Cardiac muscle cell (in vitro differentiated cells and primary cell): ENCODE measurements around the gene SPATA6L. TPM values are rescaled to one million over a fixed set of nuclear protein-coding genes. Genes with fewer than 3 reads are reported as not detected.

Experiments used
- DNase-seq, 2 donors: peaks; one replicate each; pipeline versions ENCODE4 v3.0.0 to v3.0.0-alpha.2; 2010 to 2017; ENCODE audit warnings: low read depth in 1 of 2, low spot score in 1 of 2
- H3K27ac ChIP-seq: fragments of 200-600 bp; sonication (generic); 2 replicates; pipeline ENCODE4 v1.5.1; 2016
- H3K27me3 ChIP-seq: fragments of 200-600 bp; sonication (generic); 2 replicates; pipeline ENCODE4 v1.6.0; 2016; ENCODE audit warnings: control low read depth
- H3K36me3 ChIP-seq: fragments of 200-600 bp; sonication (generic); 2 replicates; pipeline ENCODE4 v1.5.1; 2016; ENCODE audit warnings: control low read depth
- H3K4me1 ChIP-seq: fragments of 200-600 bp; sonication (generic); 2 replicates; pipeline ENCODE4 v1.8.1; 2017; ENCODE audit warnings: low read depth, mild to moderate bottlenecking, mixed run types
- H3K4me3 ChIP-seq: fragments of 200-600 bp; sonication (generic); 2 replicates; pipeline ENCODE4 v1.5.1; 2016; ENCODE audit warnings: mild to moderate bottlenecking
- H3K9me3 ChIP-seq: fragments of 200-600 bp; sonication (generic); 2 replicates; pipeline ENCODE4 v1.5.1; 2017; ENCODE audit warnings: low read depth, mild to moderate bottlenecking, control low read depth
- CTCF ChIP-seq: IDR thresholded peaks from 2 replicates; pipeline ENCODE4 v1.5.1; 2012; ENCODE audit warnings: low read depth, mild to moderate bottlenecking, low read length
- polyA plus RNA-seq: library from polyadenylated mRNA; unstranded; fragments of >200 nt; fragmentation: Nextera tagmentation; extraction: Ambion mirVana; gene quantifications from 2 replicates; pipeline ENCODE4 v1.2.1, GENCODE V29; 2016
- total RNA-seq: library from RNA; depleted of rRNA; stranded (reverse); fragments of >200 nt; gene quantifications from 2 replicates; pipeline ENCODE4 v1.2.3, GENCODE V29; 2016

Gene SPATA6L
- total and polyA plus RNA-seq, 2 experiments from 2014 or later = 0.63 to 1.3 TPM

DNA sequence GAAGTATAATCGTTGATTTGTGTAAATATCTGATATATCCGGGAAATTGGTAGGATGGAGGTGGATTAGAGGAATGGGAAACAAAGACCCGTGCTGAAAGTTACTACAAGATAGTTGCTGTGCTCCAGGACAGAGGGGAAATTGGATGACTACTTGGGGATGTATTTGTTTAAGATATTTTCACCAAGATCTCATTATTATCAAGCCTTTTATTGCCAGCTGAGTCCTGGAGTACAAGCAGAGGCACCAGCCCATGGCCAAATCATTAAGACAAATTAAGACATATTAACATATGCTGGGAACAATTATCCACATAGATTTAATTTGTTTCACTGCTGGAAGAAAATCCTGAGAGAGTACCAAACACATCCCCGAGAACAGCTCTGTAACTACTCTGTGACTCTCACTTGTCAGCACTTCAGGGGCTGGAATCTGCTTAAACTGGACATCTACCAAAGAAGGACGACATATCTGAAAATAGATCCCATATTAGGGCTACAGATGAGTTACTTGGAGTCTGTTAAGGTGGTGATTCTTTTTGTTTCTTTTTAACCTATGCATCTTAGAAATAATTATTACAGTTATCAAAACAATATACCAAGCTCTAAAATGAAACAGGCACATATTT, 107.8 kb downstream of the SPATA6L start:
- H3K27ac ChIP-seq = no peak overlapping the region
- no peaks in the 10 kb centered on the region for H3K36me3 ChIP-seq
- H3K27me3 ChIP-seq = no peaks in the 10 kb centered on the region
- DNase-seq = peak in 1 of 2 donors; percentile 32
- no peak overlapping the region for H3K4me3 ChIP-seq
- no peaks in the 10 kb centered on the region for H3K4me1 ChIP-seq
- no peak for TF ChIP-seq CTCF
- H3K9me3 ChIP-seq = no peaks in the 10 kb centered on the region

DNA sequence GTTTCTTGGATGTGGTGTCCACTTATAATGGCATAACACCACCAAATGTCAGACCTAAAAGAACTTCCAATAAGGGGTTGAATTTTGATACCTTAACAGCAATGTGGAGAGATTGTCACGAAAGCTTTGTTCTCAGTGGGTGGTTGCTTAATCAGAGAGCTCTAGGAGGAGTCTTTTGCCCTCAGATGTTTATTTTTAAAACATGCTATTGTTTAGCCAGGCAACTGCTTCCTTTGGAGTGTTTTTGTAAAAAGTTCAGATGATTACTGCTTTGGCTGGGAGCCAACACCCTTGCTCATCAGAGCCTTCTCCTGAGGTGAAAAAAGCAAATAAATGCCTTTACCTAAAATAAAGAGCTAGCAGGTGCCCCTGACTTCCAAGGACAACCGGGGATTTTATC, 111.0 kb downstream of the SPATA6L start:
- Histone ChIP-seq H3K4me1 (no peaks in the 10 kb centered on the region), H3K4me3 (no peak overlapping the region), H3K36me3 (no peaks in the 10 kb centered on the region), H3K9me3 (no peaks in the 10 kb centered on the region), H3K27ac (no peak overlapping the region), H3K27me3 (no peaks in the 10 kb centered on the region)
- peak in 1 of 2 donors; percentile 34 for DNase-seq
- no peak for TF ChIP-seq CTCF

GRCh38 chr9:4553951-4554381, 112.3 kb downstream of the SPATA6L start:
- Histone ChIP-seq H3K4me1 (no peaks in the 10 kb centered on the region), H3K27ac (no peak overlapping the region)
- no peak for TF ChIP-seq CTCF

GRCh38 chr9:4550777-4551484, 115.3 kb downstream of the SPATA6L start:
- H3K36me3 ChIP-seq = no peaks in the 10 kb centered on the region
- H3K4me3 ChIP-seq = no peak overlapping the region
- H3K27me3 ChIP-seq = no peaks in the 10 kb centered on the region
- H3K9me3 ChIP-seq = no peaks in the 10 kb centered on the region
- DNase-seq = peak in 1 of 2 donors; percentile 39
- no peaks in the 10 kb centered on the region for H3K4me1 ChIP-seq
- no peak for TF ChIP-seq CTCF
- H3K27ac ChIP-seq = no peak overlapping the region

More at GRCh38 chr9:4553951-4554381, 112.3 kb downstream of the SPATA6L start:
- no peaks in the 10 kb centered on the region for H3K36me3 ChIP-seq
- no peaks in the 10 kb centered on the region for H3K9me3 ChIP-seq
- DNase-seq = peak in 1 of 2 donors; percentile 13
- no peaks in the 10 kb centered on the region for H3K27me3 ChIP-seq
- no peak overlapping the region for H3K4me3 ChIP-seq

DNA sequence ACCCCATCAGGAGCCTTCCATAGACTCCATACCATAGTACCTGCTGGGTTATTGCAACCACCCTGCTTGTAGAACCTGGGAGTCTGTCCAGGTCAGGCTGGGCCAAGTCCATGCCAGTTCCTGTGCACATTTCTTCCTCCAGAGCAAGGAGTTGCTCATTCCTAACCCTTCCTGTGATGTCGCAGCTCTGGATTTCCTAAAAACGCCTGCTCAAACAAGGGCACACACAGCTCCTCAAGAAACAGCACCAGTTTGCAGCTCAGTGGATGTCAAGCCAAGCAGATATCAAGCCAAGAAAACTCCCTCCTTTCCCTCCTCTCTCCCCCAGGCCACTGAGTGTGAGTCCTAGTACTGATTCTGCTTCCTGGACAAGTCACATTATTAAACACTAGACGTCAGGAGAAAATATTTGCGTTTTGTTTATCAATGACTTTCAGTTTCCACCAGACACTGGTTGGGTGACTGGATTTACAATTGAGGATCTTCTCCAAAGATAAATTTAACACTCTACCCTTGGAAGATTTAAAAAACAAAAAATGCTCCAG, 116.5 kb downstream of the SPATA6L start:
- TF ChIP-seq CTCF = no peak
- no peaks in the 10 kb centered on the region for H3K4me1 ChIP-seq
- peak in 1 of 2 donors; percentile 9 for DNase-seq
- H3K27me3 ChIP-seq = no peaks in the 10 kb centered on the region
- H3K36me3 ChIP-seq = no peaks in the 10 kb centered on the region
- H3K9me3 ChIP-seq = no peaks in the 10 kb centered on the region
- no peak overlapping the region for H3K27ac ChIP-seq
- H3K4me3 ChIP-seq = no peak overlapping the region
